GM19455 (cell line): ENCODE measurements around the gene CPAMD8.

ENCODE experiments used
- ATAC-seq: cut with Tn5 transposase; IDR thresholded peaks from one replicate; pipeline ENCODE4 v1.9.1; 2021; ENCODE audit not compliant: unreplicated experiment

Gene CPAMD8

DNA sequence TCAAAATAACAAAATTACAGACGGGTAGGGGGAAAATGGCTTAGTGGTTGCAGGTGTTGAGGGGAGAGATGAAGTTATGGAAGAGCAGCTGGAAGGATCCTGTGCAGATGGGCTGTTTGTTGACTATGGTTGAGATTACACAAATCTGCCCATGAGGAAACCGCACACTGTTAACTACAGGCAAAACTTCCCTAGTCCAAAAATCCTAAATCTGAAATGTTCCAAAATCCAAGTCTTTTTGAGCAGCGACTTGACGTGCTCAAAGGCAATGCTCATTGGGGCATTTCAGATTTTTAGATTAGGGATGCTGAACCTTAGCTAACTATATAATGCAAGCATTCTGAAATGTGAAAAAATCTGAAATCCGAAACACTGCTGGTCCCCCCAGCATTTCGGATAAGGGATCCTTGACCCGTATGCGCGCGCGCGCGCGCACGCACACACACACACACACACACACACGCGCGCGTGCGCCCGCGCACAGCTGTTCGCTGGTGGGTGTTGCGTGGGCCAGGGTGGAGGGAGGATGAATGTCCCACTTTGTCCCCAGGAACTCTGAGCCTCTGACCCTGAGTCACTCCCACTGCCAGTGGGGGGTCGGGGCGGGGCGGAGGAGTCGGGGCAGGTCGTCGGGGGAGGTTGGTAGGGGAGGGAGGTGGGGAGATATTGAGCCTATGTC, 131.0 kb downstream of the CPAMD8 start:
- ATAC-seq = no peak

DNA sequence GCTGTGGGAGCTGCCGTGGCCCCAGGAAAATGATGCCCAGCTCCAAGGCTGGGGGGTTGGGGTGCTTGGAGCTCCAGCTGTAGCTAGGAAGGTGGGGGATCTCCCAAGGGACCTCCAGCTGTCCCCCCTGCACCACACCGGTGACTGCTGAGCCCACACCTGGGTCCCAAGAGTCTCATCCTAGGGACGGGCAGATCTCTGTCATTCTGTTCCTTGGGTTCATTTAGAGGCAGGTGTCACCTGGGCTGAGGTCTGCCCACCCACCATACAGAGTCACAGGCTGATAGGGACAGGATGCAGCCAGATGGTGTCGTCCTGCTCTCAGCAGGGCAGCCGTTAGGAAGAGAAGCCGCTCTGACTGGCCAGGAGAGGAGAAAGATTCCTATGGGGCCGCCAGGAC, 132.5 kb downstream of the CPAMD8 start:
- no peak for ATAC-seq

DNA sequence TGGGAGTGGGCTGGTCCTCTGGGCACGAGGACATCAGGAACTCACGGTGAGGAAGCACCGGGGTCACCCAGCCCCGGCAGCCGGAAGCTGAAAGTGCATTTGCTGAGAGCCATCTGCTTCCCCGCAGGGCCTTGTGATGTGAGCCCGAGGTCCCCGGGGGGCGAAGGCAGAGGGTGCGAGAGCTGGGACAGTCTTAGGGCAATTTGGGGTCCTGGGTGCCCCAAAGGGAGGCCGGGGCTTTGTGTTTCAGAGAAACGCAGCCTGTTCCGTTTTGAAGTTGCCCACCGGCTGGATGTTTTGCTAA, 133.0 kb downstream of the CPAMD8 start:
- no peak for ATAC-seq

DNA sequence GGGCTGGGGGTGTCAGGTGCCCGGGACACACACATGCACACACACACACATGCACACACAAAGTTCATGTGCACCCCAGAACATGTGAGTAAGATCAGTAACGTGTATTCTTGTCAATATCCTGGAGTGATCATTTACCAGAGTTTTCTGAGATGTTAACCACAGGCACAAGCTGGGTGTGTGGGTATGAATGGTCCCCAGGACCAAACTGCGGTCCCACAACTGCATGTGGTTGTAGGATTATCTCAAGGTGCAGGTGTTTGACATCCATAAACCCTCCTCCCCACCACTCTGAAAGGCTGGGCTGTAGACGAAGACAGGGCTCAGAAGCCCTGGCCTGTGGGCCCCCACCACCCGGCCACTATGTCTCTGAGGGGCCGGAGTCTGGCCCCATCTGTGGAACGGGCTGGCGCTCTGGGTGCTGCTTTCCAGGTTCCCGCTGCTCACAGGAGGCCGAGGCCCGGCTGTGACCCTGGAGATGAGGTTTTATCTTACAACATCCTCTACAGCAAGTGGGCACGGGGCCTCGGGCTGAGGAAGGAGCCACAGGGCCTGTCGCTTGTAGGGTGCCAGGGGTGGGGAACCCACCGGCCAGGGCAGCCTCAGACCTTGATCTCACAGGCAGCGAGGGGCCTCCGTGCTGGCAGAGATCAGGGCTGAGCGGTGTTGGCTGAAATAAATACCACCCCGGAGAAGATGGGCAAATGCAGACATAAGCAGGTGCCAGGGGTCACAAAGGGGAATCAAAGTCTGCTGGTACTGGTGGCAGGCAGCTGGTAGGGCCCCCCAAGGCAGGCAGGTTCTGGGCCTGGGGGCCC, 133.5 kb downstream of the CPAMD8 start:
- no peak for ATAC-seq

DNA sequence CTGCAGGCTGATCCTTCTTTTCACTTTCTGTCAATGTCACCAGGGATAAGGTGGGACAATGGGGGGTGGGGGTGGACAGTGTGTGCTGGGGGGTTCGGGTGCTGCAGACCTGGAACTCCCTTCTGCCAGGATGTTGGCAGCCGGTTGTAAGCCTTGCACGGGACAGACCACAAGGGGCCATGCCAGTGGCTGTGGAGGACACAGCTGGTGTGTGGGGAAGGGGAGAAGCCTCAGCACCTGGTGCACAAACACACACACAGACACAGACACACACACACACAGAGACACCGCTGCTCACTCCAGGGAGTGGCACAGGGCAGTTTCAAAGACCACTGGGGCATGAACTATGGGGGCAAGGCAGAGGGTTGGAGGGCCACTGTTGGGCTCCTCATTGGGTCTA, 134.2 kb downstream of the CPAMD8 start:
- ATAC-seq = no peak

DNA sequence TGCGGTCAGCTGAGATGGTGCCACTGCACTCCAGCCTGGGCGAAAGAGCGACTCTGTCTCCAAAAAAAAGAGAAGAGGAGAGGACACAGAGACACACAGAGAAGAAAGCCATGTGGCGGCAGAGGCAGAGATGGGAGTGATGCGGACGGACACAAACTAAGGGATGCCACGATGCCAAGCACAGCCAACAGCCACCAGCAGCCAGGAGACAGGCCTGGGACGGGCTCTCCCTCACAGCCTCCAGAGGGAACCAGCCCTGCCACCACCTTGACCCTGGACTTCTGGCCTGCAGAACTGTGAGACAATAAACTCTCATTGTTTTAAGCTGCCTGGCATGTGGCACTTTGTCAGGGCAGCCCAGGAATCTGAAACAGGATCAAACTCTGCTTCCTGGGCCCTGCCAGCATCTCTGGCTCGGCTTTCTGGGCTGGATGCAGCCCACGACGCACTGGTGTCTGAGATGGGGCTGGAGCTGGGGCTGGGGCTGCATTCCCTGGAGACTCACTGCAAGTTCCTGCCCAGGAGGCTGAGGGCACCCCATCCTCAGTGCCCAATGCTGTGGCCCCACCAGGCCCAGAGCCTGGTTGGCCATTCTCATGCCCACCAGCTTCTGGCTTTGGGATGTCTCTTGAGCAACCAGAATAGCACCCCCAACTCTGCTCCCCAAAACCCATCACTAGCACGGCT, 134.8 kb downstream of the CPAMD8 start:
- ATAC-seq = no peak

DNA sequence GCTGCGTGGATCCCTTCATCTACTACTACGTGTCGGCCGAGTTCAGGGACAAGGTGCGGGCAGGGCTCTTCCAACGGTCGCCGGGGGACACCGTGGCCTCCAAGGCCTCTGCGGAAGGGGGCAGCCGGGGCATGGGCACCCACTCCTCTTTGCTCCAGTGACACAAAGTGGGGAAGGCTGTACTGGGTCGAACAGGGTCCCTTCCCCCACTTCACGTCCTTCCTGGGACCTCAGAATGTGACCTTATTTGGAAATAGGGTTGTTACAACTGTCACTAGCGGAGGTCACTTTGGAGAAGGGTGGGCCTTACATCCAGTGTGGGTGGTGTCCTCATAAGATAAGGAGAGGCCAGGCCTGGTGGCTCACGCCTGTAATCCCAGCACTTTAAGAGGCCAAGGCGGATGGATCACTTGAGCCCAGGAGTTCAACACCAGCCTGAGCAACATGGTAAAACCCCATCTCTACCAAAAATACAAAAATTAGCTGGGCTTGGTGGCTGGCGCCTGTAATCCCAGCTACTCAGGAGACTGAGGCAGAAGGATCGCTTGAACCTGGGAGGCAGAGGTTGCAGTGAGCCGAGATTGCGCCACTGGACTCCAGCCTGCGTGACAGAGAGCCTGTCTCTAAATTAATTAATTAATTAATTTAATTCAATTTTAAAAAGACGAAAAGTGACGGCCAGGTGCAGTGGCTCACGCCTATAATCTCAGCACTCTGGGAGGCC, 136.0 kb downstream of the CPAMD8 start:
- no peak for ATAC-seq

DNA sequence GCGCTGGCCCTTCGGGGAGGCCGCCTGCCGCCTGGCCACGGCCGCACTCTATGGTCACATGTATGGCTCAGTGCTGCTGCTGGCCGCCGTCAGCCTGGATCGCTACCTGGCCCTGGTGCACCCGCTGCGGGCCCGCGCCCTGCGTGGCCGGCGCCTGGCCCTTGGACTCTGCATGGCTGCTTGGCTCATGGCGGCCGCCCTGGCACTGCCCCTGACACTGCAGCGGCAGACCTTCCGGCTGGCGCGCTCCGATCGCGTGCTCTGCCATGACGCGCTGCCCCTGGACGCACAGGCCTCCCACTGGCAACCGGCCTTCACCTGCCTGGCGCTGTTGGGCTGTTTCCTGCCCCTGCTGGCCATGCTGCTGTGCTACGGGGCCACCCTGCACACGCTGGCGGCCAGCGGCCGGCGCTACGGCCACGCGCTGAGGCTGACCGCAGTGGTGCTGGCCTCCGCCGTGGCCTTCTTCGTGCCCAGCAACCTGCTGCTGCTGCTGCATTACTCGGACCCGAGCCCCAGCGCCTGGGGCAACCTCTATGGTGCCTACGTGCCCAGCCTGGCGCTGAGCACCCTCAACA, 136.6 kb downstream of the CPAMD8 start:
- no peak for ATAC-seq

DNA sequence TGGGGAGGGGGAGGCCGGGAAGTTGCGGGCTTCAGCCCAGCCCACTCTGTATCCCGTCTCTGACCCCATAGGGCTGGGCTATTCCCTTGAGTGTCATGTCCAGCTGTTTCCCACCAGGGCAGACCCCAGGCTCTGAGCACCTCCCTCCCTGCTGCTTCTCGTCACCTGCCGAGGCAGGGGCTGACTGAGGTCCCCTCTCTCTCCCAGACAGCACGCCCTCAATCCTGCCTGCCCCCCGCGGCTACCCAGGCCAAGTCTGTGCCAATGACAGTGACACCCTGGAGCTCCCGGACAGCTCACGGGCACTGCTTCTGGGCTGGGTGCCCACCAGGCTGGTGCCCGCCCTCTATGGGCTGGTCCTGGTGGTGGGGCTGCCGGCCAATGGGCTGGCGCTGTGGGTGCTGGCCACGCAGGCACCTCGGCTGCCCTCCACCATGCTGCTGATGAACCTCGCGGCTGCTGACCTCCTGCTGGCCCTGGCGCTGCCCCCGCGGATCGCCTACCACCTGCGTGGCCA, 137.2 kb downstream of the CPAMD8 start:
- no peak for ATAC-seq

DNA sequence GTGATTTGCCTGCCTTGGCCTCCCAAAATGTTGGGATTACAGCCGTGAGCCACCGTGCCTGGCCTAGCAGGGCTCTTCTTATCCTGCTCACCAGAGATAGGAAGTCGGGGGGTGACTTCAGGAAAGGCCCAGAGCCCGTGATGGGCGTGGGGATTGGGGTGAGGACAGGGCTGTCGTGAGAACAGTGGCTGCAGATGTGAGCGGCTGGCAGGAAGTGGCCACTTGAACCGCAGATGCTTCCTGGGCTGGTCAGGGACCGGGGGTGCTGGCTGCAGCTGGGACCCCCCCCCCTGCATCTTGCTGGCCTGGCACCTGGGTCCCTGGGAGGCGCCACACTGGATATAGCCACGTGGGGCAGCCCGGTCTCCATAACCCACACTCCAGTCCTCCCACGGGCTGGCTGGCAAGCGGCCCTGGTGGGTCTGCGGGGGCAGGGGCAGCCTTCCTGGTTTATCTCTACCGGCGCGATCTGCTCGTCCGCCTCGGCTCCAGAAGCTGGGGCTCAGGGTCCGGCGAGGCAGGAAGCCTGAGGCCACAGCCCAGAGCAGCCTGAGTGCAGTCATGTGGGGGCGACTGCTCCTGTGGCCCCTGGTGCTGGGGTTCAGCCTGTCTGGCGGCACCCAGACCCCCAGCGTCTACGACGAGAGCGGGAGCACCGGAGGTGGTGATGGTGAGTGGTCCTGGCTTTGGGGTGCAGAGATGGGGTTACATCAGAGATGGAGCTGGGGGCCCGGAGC, 137.8 kb downstream of the CPAMD8 start, which contains the start of gene F2RL3:
F2RL3 (plus strand) TSS at position 371 of the 737 bp plus-strand sequence; CDS start at position 562, 191 bp downstream.
- ATAC-seq = no peak

DNA sequence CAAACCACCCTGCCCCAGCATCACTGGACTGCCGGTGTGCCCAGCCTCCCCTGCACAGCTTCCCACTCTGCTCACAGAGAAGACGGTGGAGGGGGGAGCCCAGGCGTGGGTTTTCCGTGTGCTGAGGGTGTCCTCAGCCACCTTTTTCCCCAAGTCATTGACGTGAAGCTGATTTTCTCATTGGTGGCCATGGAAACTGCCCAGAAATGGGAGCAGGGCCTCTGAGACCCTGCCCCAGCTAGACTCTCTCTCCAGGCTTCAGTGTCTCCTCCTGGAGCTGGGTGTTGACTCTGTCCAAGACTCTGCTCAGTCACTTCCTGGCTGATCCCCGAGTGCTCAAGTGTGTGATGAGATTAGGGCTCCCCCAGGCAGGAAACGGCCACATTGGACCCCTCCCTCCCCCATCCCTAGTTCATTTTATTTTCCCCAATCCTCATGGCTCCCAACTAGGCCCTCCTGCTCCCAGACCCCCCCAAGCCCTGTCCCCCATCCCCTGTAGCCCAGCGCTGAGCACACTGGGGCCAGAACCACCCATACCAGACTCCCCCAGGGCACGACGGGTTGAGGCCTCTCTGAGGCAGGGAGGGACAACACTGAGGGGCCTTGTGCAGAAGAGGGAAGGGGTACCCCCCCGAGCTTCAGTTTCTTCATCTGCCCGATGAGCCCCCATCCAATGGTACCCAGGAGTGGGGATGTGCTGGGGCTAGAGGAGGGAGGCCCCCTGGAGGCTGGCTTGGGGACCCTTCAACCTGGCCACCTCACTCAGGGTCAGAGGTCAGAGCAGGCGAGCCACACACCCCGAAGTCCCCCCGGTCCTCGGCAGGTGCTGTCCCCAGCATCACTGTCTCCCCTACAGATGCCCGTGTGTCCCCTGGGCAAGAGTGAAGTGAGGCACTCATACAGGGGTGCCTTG, 139.0 kb downstream of the CPAMD8 start:
- ATAC-seq = no peak

DNA sequence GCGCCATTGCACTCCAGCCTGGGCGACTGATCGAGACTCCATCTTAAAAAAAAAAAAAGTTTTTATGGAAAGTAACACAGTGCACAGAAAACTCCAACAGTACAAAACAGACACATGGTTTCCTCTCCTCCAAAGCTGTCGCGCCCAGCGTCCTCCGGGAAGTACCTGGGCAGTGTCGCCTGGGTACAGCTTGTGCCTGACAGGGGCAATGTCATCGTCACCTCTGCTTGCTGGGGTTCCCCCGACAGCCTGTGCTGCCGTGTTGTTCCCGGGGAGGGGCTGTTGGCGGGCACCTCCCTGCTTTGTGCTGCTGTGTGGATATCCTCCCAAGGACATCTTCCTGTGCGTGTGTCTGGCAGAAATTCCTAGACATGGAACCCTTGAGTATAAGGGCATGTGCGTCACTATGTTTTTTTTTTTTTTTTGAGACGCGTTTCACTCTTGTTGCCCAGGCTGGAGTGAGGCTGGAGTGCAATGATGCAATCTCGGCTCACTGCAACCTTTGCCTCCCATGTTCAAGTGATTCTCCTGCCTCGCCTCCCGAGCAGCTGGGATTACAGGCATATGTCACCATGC, 140.2 kb downstream of the CPAMD8 start:
- ATAC-seq = no peak

DNA sequence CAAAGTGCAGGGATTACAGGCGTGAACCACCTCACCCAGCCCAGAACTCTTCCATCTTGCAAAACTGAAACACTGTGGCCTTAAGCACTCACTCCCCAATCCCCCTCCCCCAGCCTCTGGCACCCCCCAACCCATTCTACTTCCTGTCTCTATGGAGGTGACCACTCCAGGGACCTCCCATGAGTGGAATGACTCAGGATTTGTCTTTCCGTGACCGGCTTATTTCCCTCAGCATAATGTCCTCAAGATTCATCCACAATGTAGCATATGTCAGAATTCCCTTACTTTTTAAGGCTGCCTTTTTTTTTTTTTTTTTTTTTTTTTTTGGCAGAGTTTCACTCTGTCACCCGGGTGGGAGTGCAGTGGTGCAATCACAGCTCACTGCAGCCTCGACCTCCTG, 141.4 kb downstream of the CPAMD8 start:
- ATAC-seq = no peak

DNA sequence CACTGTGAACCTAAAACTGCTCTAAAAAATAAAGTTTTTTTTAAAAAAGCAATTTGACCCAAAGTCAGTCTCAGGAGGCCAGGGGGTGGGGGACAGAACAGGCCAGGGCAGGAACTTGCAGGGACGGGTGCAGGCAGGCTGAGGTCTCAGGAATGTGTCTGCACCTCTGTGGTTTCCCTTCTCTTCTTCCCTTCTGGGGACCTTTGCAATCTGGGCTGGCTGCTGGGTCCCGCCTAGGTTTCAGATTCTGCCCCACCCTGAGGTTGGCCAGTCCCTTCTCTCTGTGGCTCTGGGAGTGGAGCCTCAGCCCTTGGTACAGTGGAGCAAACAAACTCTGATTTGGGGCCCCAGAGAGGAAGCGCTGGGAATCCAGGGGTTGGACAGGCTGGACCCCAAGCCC, 143.1 kb downstream of the CPAMD8 start:
- ATAC-seq = no peak

DNA sequence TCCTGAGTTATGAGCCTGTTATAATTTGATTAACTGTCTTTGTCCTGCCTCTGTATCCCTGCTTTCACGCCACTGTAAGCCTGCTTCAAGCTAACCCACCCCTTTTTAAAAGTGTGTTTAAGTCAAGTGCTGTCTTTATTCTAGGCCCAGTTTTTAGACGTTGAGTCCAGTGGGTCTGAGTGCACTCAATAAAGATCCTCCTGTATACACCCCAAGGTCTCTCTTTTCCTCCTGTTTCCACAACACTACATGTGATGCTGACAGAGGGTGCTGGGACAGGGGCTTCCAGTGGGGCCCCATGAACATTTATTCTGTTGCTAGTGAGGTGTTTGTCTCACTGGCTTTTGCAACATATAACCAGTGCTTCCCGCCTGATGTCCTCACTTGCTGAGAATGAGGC, 144.5 kb downstream of the CPAMD8 start:
- ATAC-seq = no peak

DNA sequence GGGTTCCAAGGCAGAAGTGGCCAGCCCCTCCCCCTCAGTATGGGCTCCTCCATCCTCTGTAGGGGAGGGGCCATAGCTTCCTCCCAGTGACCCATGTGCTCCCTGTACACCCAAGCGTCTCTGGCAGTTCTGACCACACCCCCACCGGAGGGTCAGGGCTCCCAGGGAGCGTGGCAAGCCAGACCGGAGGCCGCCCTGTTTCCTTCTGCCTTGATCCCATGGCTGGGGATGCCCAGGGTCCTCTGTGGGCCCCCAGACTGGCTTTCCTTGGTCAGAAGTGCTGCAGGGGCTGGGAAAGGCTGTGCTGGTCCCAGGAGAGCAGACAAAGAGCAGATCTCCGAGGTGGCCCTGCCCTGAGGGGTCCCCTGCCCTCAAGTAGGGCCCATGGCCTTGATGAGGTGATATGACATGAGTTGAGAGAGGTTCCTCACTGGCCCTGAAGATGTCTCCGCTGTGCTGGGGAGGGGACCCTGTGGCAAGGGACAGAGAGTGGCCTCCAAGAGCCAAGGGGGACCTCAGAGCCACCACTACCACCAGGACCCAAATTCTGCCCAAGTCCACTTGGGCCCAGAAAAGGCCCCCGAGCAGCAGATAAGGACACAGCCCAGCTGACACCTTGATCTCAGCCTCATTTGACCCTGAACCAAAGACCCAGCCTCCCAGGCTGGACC, 145.6 kb downstream of the CPAMD8 start:
- no peak for ATAC-seq

DNA sequence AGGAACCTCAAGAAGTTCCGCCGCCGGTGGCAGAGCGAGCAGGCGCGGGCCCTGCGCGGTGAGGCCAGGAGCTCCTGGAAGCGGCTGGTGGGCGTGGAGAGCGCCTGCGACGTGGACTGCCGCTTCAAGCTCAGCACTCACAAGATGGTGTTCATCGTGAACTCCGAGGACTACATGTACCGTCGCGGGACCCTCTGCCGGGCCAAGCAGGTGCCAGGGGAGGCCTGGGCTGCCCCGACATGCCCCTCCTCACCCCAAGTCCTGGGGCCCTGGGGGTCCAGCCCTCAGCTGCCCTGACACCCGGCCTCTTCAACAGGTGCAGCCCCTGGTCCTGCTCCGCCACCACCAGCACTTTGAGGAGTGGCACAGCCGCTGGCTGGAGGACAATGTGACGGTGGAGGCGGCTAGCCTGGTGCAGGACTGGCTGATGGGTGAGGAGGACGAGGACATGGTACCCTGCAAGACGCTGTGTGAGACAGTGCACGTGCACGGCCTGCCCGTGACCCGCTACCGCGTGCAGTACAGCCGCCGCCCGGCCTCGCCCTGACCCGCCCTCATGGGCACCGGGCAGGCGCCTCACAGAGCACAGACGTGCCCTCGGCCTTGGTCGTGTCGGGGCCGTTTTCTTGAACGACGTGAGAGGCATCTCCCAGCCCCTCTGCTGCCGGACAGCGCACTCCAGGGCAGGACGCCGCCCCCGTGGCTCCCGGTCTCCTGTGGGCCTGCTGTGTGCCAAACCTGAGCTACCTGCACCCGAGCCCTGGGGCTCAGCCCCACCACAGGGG, 148.2 kb downstream of the CPAMD8 start:
- no peak for ATAC-seq
